GM06990 (cell line): ENCODE results near the gene VPS41.

Experiments
- DNase-seq: peaks from one replicate; pipeline ENCODE4 v3.0.0-alpha.2; 2011; ENCODE audit not compliant: insufficient read length; ENCODE audit errors: extremely low read depth
- H3K27me3 ChIP-seq: replicated peaks from 2 replicates; pipeline ENCODE4 v1.6.0; 2011; ENCODE audit warnings: low read length; ENCODE audit not compliant: control insufficient read depth, insufficient read depth
- H3K36me3 ChIP-seq: 2 replicates; pipeline ENCODE4 v1.5.1; 2011; ENCODE audit warnings: low read length; ENCODE audit not compliant: control insufficient read depth, insufficient read depth
- H3K4me3 ChIP-seq: replicated peaks from 2 replicates; pipeline ENCODE4 v1.5.1; 2011; ENCODE audit warnings: low read depth, mild to moderate bottlenecking, control low read depth, low read length
- CTCF ChIP-seq: IDR thresholded peaks from 2 replicates; pipeline ENCODE4 v1.5.1; 2011; ENCODE audit warnings: low read length, control low read depth, mild to moderate bottlenecking, inconsistent platforms; ENCODE audit not compliant: insufficient read depth, poor library complexity, severe bottlenecking

Gene VPS41

GRCh38 chr7:38872202-38872601 lies 36.8 kb downstream of the VPS41 start:
- no peak for TF ChIP-seq CTCF

GRCh38 chr7:38870147-38870546 lies 38.8 kb downstream of the VPS41 start:
- TF ChIP-seq CTCF, result no peak
- Histone ChIP-seq H3K27me3 (no peaks in the 10 kb centered on the region), H3K4me3 (no peak overlapping the region), H3K36me3 (peaks cover 5% of the 10 kb centered on the region)
- DNase-seq, result no peak

More at GRCh38 chr7:38872202-38872601, 36.8 kb downstream of the VPS41 start:
- Histone ChIP-seq H3K4me3 (no peak overlapping the region), H3K36me3 (peaks cover 5% of the 10 kb centered on the region), H3K27me3 (no peaks in the 10 kb centered on the region)
- no peak for DNase-seq

GRCh38 chr7:38863601-38864291 lies 45.2 kb downstream of the VPS41 start:
- no peak for TF ChIP-seq CTCF
- no peak overlapping the region for H3K4me3 ChIP-seq
- no peaks in the 10 kb centered on the region for H3K27me3 ChIP-seq
- DNase-seq, result no peak
- peaks cover 8% of the 10 kb centered on the region for H3K36me3 ChIP-seq

- no peak for TF ChIP-seq CTCF
- H3K27me3 ChIP-seq, result no peaks in the 10 kb centered on the region
- no peak overlapping the region for H3K4me3 ChIP-seq
- peaks cover 3% of the 10 kb centered on the region for H3K36me3 ChIP-seq
- no peak for DNase-seq
Observed at GRCh38 chr7:38862666-38863065, 46.3 kb downstream of the VPS41 start.

GRCh38 chr7:38858259-38858884 lies 50.6 kb downstream of the VPS41 start:
- no peak overlapping the region for H3K4me3 ChIP-seq
- no peak for TF ChIP-seq CTCF
- no peaks in the 10 kb centered on the region for H3K27me3 ChIP-seq
- peaks cover 3% of the 10 kb centered on the region for H3K36me3 ChIP-seq
- DNase-seq, result no peak
